HCT116 (cell line): ENCODE results near the gene AGL. TPM values are rescaled to one million over a fixed set of nuclear protein-coding genes. Genes with fewer than 3 reads are reported as not detected.
"Not testable (repeated sequence)": the region's sequence is repeated elsewhere in the genome, so short reads cannot be mapped to it uniquely, and the experiment has no call there.

ENCODE experiments used
- ATAC-seq: fragments of 200-7000 bp; cut with Tn5 transposase; 2 replicates; pipeline ENCODE4 v1.9.1; 2020; ENCODE audit warnings: mild to moderate bottlenecking, moderate library complexity
- BruUV-seq: library from RNA; stranded (reverse); fragments of 400-500 nt; replicated peaks from 2 replicates; lab custom pipeline; 2021; lab: Mats Ljungman, UMichigan
- CTCF ChIA-PET: fragments of 300-600 bp; sonication (Branson Sonifier 250); formaldehyde crosslinking; loops from one replicate; lab custom pipeline; 2021; ENCODE audit warnings: antibody characterized with exemption; lab: Charles Lee
- POLR2A ChIA-PET: fragments of 300-600, 350-600 bp; sonication (Branson Sonifier 250); formaldehyde crosslinking; loops from one replicate; lab custom pipeline; 2021; ENCODE audit warnings: antibody characterized with exemption; lab: Charles Lee
- RAD21 ChIA-PET, 2 experiments: fragments of 300-600 bp; sonication (Branson Sonifier 250); formaldehyde crosslinking; loops; one replicate each; lab custom pipeline; 2023; ENCODE audit warnings: low total read pairs in 2 of 2; ENCODE audit not compliant: uncharacterized antibody in 2 of 2, unreplicated experiment in 2 of 2, low non-redundant PET in 1 of 2; lab: Charles Lee
- DNase-seq: peaks from one replicate; pipeline ENCODE4 v3.0.0-alpha.2; 2010; ENCODE audit warnings: low read depth, low spot score
- H2AFZ ChIP-seq: fragments of 200-600 bp; shearing (Covaris generic), sonication (generic); 2 replicates; pipeline ENCODE4 v1.6.1; 2017; ENCODE audit warnings: low read depth, mixed run types, mixed read lengths, antibody characterized with exemption, low read length; ENCODE audit not compliant: poor library complexity, severe bottlenecking
- H3K27ac ChIP-seq: 2 replicates; pipeline ENCODE4 v1.5.1; 2012; ENCODE audit warnings: low read depth, low read length
- H3K27me3 ChIP-seq: fragments of 200-600 bp; sonication (generic); 2 replicates; pipeline ENCODE4 v1.6.1; 2016; ENCODE audit warnings: mixed run types, low read length, mixed read lengths; ENCODE audit not compliant: insufficient read depth
- H3K36me3 ChIP-seq, 2 experiments: fragments of 200-500 bp in 1 of 2; fragments of 200-600 bp in 1 of 2; sonication (Bioruptor generic) in 1 of 2; sonication (generic) in 1 of 2; 2 replicates each; pipeline versions ENCODE4 v1.5.1 to v1.6.1; 2014 to 2016; ENCODE audit warnings: low read length in 2 of 2, inconsistent platforms in 1 of 2, mixed read lengths in 1 of 2, mixed run types in 1 of 2; ENCODE audit not compliant: insufficient read depth in 2 of 2, control insufficient read depth in 1 of 2
- H3K4me1 ChIP-seq, 2 experiments: fragments of 200-600 bp in 1 of 2; sonication (generic) in 1 of 2; 2 replicates each; pipeline versions ENCODE4 v1.5.1 to v1.6.1; 2012 to 2017; ENCODE audit warnings: low read length in 2 of 2, inconsistent platforms in 1 of 2, mild to moderate bottlenecking in 1 of 2, mixed read lengths in 1 of 2, mixed run types in 1 of 2, moderate library complexity in 1 of 2; ENCODE audit not compliant: insufficient read depth in 2 of 2, control insufficient read depth in 1 of 2
- H3K4me2 ChIP-seq: fragments of 200-600 bp; sonication (generic); 2 replicates; pipeline ENCODE4 v1.6.1; 2017; ENCODE audit warnings: mixed run types, low read length, mixed read lengths
- H3K4me3 ChIP-seq, 2 experiments: fragments of 200-600 bp in 1 of 2; sonication (generic) in 1 of 2; replicated peaks in 1 of 2; 2 replicates each; pipeline ENCODE4 v1.5.1; 2011 to 2016; ENCODE audit warnings: low read length in 2 of 2, control low read depth in 1 of 2, low read depth in 1 of 2, mild to moderate bottlenecking in 1 of 2, mixed read lengths in 1 of 2, mixed run types in 1 of 2
- H3K79me2 ChIP-seq: fragments of 200-600 bp; sonication (generic); 2 replicates; pipeline ENCODE4 v1.6.1; 2017; ENCODE audit warnings: mild to moderate bottlenecking, mixed run types, low read length, moderate library complexity, mixed read lengths; ENCODE audit not compliant: insufficient read depth
- H3K9ac ChIP-seq: fragments of 200-600 bp; sonication (generic); 2 replicates; pipeline ENCODE4 v1.6.1; 2016; ENCODE audit warnings: low read length, mixed read lengths
- H3K9me2 ChIP-seq: fragments of 200-600 bp; sonication (generic), shearing (Covaris generic); 2 replicates; pipeline ENCODE4 v1.6.1; 2017; ENCODE audit warnings: mixed run types, mild to moderate bottlenecking, moderate library complexity; ENCODE audit not compliant: insufficient read depth
- H3K9me3 ChIP-seq, 2 experiments: fragments of 200-500 bp in 1 of 2; fragments of 200-600 bp in 1 of 2; sonication (Bioruptor generic) in 1 of 2; sonication (generic) in 1 of 2; 2 replicates each; pipeline ENCODE4 v1.6.1; 2014 to 2017; ENCODE audit warnings: low read length in 2 of 2, mixed read lengths in 2 of 2, inconsistent platforms in 1 of 2, low read depth in 1 of 2, mild to moderate bottlenecking in 1 of 2, mixed run types in 1 of 2, moderate library complexity in 1 of 2; ENCODE audit not compliant: control insufficient read depth in 1 of 2, insufficient read depth in 1 of 2
- H4K20me1 ChIP-seq: fragments of 200-600 bp; sonication (generic), shearing (Covaris generic); 2 replicates; pipeline ENCODE4 v1.6.1; 2017; ENCODE audit warnings: mixed run types, mild to moderate bottlenecking, moderate library complexity; ENCODE audit not compliant: insufficient read depth
- EZH2 ChIP-seq: fragments of 200-600 bp; sonication (generic); IDR thresholded peaks from 2 replicates; pipeline ENCODE4 v1.6.1; 2017; ENCODE audit warnings: antibody characterized with exemption, mixed run types
- MAX ChIP-seq: IDR thresholded peaks from 2 replicates; pipeline ENCODE4 v1.6.1; 2012
- ZNF274 ChIP-seq: fragments of 200-500 bp; sonication (Bioruptor generic); IDR thresholded peaks from 2 replicates; pipeline ENCODE4 v1.6.1; 2014; ENCODE audit warnings: mild to moderate bottlenecking, low read depth, low read length, inconsistent platforms
- intact Hi-C: fragments of 100-400 bp; cut with micrococcal nuclease; formaldehyde crosslinking; loops from 2 replicates; pipeline ENCODE4 v1.10.0; 2022
- total RNA-seq: library from RNA; stranded (reverse); gene quantifications from one replicate; pipeline ENCODE4 v1.2.1, GENCODE V29; 2021; ENCODE audit not compliant: unreplicated experiment

The AGL gene
- total RNA-seq, 1 experiment from 2014 or later: 19.4 TPM

GRCh38 chr1:99960260-99960659, 110.1 kb downstream of the AGL start:
- intact Hi-C loops, H3K36me3 ChIP-seq, H3K79me2 ChIP-seq, H3K27ac ChIP-seq, H3K4me1 ChIP-seq, DNase-seq, H3K9ac ChIP-seq, H3K27me3 ChIP-seq, CTCF ChIA-PET, RAD21 ChIA-PET, H4K20me1 ChIP-seq, H3K4me3 ChIP-seq, H3K9me3 ChIP-seq, H3K4me2 ChIP-seq, POLR2A ChIA-PET, H3K9me2 ChIP-seq, H2AFZ ChIP-seq, ATAC-seq, BruUV-seq: not testable (repeated sequence)

- H3K27ac ChIP-seq: no peak overlapping the region
- H3K4me3 ChIP-seq: no peak overlapping the region
- no peaks in the 10 kb centered on the region for H3K27me3 ChIP-seq
- no TSS peak for BruUV-seq
- ATAC-seq: peak; percentile 59; the same call in 1 of the 2 replicates
- POLR2A ChIA-PET: no interaction called here
- H4K20me1 ChIP-seq: no peaks in the 10 kb centered on the region
- intact Hi-C loops: no loop called here
- CTCF ChIA-PET: no interaction called here
- no peak for DNase-seq
- H3K79me2 ChIP-seq: no peaks in the 10 kb centered on the region
- no peaks in the 10 kb centered on the region for H3K36me3 ChIP-seq
- TF ChIP-seq EZH2 (no peak), ZNF274 (no peak), MAX (no peak)
- H3K9me3 ChIP-seq: no peaks in the 10 kb centered on the region
- H3K4me1 ChIP-seq: peaks cover 0 to 9% of the 10 kb centered on the region in 2 experiments; a peak in 2 of 4 replicates
- H2AFZ ChIP-seq: peak overlapping the region; percentile 41
- H3K9ac ChIP-seq: no peak overlapping the region
- H3K9me2 ChIP-seq: no peaks in the 10 kb centered on the region
- RAD21 ChIA-PET: no interaction called here
- H3K4me2 ChIP-seq: peak overlapping the region; percentile 44
Observed at GRCh38 chr1:99963041-99963795, 113.1 kb downstream of the AGL start.
